ENCODE results near the gene SHMT1. TPM values are rescaled to one million over a fixed set of nuclear protein-coding genes. Genes with fewer than 3 reads are reported as not detected.
"Not testable (repeated sequence)": the region's sequence is repeated elsewhere in the genome, so short reads cannot be mapped to it uniquely, and the experiment has no call there.

Gene SHMT1
- total RNA-seq, 3 donors from 2014 or later (not counting 1 experiment from before 2014, with no cell fraction given), result 8.8 to 19.2 (median 17.3) TPM

GRCh38 chr17:18309202-18309601 is 54.1 kb downstream of the SHMT1 start:
- ATAC-seq (no peak), DNase-seq (no peak)
- H3K36me3 ChIP-seq (ENCODE audit: control insufficient read depth, insufficient read depth, low read length), result peaks cover 30% of the 10 kb centered on the region
- TF ChIP-seq CTCF (IDR thresholded peaks at IDR 0.05), result no peak
- intact Hi-C loops (cut with micrococcal nuclease), result no loop called here
- no peaks in the 10 kb centered on the region for H3K9me3 ChIP-seq (ENCODE audit: control insufficient read depth, insufficient read depth, low read length)
- H3K27me3 Mint-ChIP-seq (ENCODE audit: low read depth in 2 of 2), result no peaks in the 10 kb centered on the region
- no peaks in the 10 kb centered on the region for H3K9me3 Mint-ChIP-seq
- WGBS (ENCODE audit: insufficient coverage), result 100% methylated on average over 3 of the region's 4 CpGs
- no peak overlapping the region for H3K4me3 Mint-ChIP-seq
- peaks cover 24 to 26% of the 10 kb centered on the region in 2 donors for H3K4me1 Mint-ChIP-seq
- H3K27ac ChIP-seq (ENCODE audit: low read length), result no peak overlapping the region
- no peak overlapping the region for H3K4me3 ChIP-seq (ENCODE audit: low read length)
- no peaks in the 10 kb centered on the region for H3K36me3 Mint-ChIP-seq
- peaks cover 7% of the 10 kb centered on the region for H3K4me1 ChIP-seq (ENCODE audit: control insufficient read depth, insufficient read depth, low read length)
- H3K27me3 ChIP-seq (ENCODE audit: control insufficient read depth, insufficient read depth, low read length), result no peaks in the 10 kb centered on the region
- no peak overlapping the region for H3K27ac Mint-ChIP-seq

GRCh38 chr17:18303206-18303605 is 60.1 kb downstream of the SHMT1 start:
- H3K27ac ChIP-seq (ENCODE audit: low read length); ATAC-seq; H3K4me3 ChIP-seq (ENCODE audit: low read length); H3K4me1 ChIP-seq (ENCODE audit: control insufficient read depth, insufficient read depth, low read length); H3K27me3 Mint-ChIP-seq (ENCODE audit: low read depth in 2 of 2); H3K9me3 ChIP-seq (ENCODE audit: control insufficient read depth, insufficient read depth, low read length); intact Hi-C loops (cut with micrococcal nuclease); DNase-seq; H3K27ac Mint-ChIP-seq; H3K27me3 ChIP-seq (ENCODE audit: control insufficient read depth, insufficient read depth, low read length); H3K4me1 Mint-ChIP-seq; H3K4me3 Mint-ChIP-seq; H3K9me3 Mint-ChIP-seq: not testable (repeated sequence)
- H3K36me3 Mint-ChIP-seq, result peaks cover 14% of the 10 kb centered on the region
- peaks cover 68% of the 10 kb centered on the region for H3K36me3 ChIP-seq (ENCODE audit: control insufficient read depth, insufficient read depth, low read length)
- 93% methylated on average over 12 of the region's 13 CpGs for WGBS (ENCODE audit: insufficient coverage)

GRCh38 chr17:18300725-18301480 is 62.4 kb downstream of the SHMT1 start:
- H3K36me3 ChIP-seq (ENCODE audit: control insufficient read depth, insufficient read depth, low read length), result peaks cover 55% of the 10 kb centered on the region
- H3K9me3 ChIP-seq (ENCODE audit: control insufficient read depth, insufficient read depth, low read length), result no peaks in the 10 kb centered on the region
- Mint-ChIP-seq H3K4me1 (no peaks in the 10 kb centered on the region), H3K27me3 (ENCODE audit: low read depth in 2 of 2) (no peaks in the 10 kb centered on the region), H3K9me3 (no peaks in the 10 kb centered on the region), H3K36me3 (peaks cover 14% of the 10 kb centered on the region), H3K4me3 (no peak overlapping the region), H3K27ac (peak overlapping the region in 1 of 2 donors; percentile 5)
- no peak overlapping the region for H3K4me3 ChIP-seq (ENCODE audit: low read length)
- no peak for DNase-seq
- no peak for TF ChIP-seq CTCF (IDR thresholded peaks at IDR 0.05)
- WGBS (ENCODE audit: insufficient coverage), result 91% methylated on average over 8 of the region's 8 CpGs
- H3K27ac ChIP-seq (ENCODE audit: low read length), result no peak overlapping the region
- ATAC-seq, result peak in 1 of 3 donors; percentile 32
- no peaks in the 10 kb centered on the region for H3K4me1 ChIP-seq (ENCODE audit: control insufficient read depth, insufficient read depth, low read length)
- no peaks in the 10 kb centered on the region for H3K27me3 ChIP-seq (ENCODE audit: control insufficient read depth, insufficient read depth, low read length)
- intact Hi-C loops (cut with micrococcal nuclease), result no loop called here

GRCh38 chr17:18298061-18298460 is 65.3 kb downstream of the SHMT1 start:
- H3K36me3 Mint-ChIP-seq, result peaks cover 14% of the 10 kb centered on the region
- H3K4me1 Mint-ChIP-seq; H3K4me1 ChIP-seq (ENCODE audit: control insufficient read depth, insufficient read depth, low read length); H3K27me3 Mint-ChIP-seq (ENCODE audit: low read depth in 2 of 2); ATAC-seq; H3K4me3 ChIP-seq (ENCODE audit: low read length); H3K4me3 Mint-ChIP-seq; H3K9me3 ChIP-seq (ENCODE audit: control insufficient read depth, insufficient read depth, low read length); H3K27ac Mint-ChIP-seq; intact Hi-C loops (cut with micrococcal nuclease); H3K27me3 ChIP-seq (ENCODE audit: control insufficient read depth, insufficient read depth, low read length); H3K27ac ChIP-seq (ENCODE audit: low read length); H3K9me3 Mint-ChIP-seq; DNase-seq: not testable (repeated sequence)
- H3K36me3 ChIP-seq (ENCODE audit: control insufficient read depth, insufficient read depth, low read length), result peaks cover 40% of the 10 kb centered on the region
- WGBS (ENCODE audit: insufficient coverage), result 98% methylated on average over 20 of the region's 30 CpGs
